ENCODE measurements around the gene TBC1D21.
"Not testable (repeated sequence)": the region's sequence is repeated elsewhere in the genome, so short reads cannot be mapped to it uniquely, and the experiment has no call there.

Gene TBC1D21

GRCh38 chr15:73930790-73931281 lies 57.5 kb downstream of the TBC1D21 start:
- Mint-ChIP-seq H3K27me3 (ENCODE audit: low read depth) (peaks cover 6% of the 10 kb centered on the region), H3K9me3 (no peaks in the 10 kb centered on the region), H3K27ac (no peak overlapping the region), H3K36me3 (ENCODE audit: low read depth) (no peaks in the 10 kb centered on the region), H3K4me3 (no peak overlapping the region), H3K4me1 (ENCODE audit: low read depth) (peaks cover 11% of the 10 kb centered on the region)

GRCh38 chr15:73931441-73931840 lies 58.1 kb downstream of the TBC1D21 start:
- peaks cover 4% of the 10 kb centered on the region for H3K27me3 Mint-ChIP-seq (ENCODE audit: low read depth)
- peaks cover 11% of the 10 kb centered on the region for H3K4me1 Mint-ChIP-seq (ENCODE audit: low read depth)
- no peaks in the 10 kb centered on the region for H3K9me3 Mint-ChIP-seq
- H3K36me3 Mint-ChIP-seq (ENCODE audit: low read depth) = no peaks in the 10 kb centered on the region
- no peak overlapping the region for H3K4me3 Mint-ChIP-seq
- no peak overlapping the region for H3K27ac Mint-ChIP-seq

DNA sequence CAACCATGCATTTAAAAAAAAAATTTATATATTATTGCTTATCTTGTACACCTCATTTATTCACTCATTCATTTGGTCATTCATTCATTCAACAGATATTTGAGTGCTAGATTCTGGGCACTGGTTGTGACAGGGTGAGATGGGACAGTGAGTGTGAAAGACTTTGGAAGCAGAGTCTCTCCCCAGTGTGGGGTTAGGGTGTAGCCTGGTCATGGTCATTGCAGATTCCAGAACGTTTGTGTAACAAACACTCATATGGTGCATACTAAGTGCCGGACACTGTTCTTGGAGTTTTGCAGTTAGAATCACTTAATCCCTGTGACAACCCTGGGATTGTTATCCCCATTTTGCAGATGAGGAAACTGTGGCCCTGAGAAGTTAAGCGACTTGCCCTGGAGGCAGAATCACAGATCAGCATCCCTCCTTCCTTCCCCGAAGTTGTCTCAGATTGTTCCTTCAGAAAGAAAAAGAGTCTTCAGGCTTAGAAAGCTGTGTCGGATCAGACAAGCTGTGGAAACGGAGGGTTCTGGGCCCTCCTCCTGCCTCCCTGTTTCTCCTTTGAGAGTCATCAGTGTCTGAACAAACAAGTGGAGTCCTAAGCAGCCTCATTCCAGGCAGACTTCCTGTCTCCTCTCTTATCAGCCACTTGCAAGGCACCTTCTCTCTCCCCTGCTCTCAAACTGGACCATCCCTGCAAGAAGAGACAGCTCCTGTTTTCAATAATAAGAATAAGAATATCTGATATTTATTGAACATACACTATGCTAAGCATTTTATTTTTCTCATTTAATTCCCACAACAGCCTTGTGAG lies 59.2 kb downstream of the TBC1D21 start:
- no peak overlapping the region for H3K27ac Mint-ChIP-seq
- H3K36me3 Mint-ChIP-seq (ENCODE audit: low read depth) = no peaks in the 10 kb centered on the region

DNA sequence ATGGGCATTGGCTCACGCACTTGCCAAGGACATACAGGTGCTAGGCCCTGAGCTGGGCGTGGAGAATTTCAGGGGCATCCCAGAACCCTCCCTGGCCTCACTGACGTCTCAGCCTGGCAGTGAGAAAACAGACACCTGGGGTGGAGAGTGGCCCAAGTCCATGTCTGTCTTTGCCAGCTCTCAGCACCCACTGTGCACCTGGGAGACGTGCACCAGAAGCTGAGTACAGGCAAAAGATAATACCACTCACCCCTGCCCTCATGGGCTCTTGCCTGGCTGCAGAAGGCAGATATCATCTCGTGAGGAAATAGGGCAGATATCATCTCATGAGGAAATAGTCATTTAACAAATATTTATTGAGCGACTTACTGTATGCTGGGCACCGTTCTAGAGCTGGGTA lies 60.9 kb downstream of the TBC1D21 start:
- Mint-ChIP-seq H3K36me3 (ENCODE audit: low read depth) (no peaks in the 10 kb centered on the region), H3K27ac (no peak overlapping the region), H3K9me3 (no peaks in the 10 kb centered on the region), H3K27me3 (ENCODE audit: low read depth) (no peaks in the 10 kb centered on the region), H3K4me1 (ENCODE audit: low read depth) (peaks cover 4% of the 10 kb centered on the region), H3K4me3 (no peak overlapping the region)

More for the DNA sequence above, 59.2 kb downstream of the TBC1D21 start:
- Mint-ChIP-seq H3K4me3 (no peak overlapping the region), H3K4me1 (ENCODE audit: low read depth) (peaks cover 11% of the 10 kb centered on the region), H3K9me3 (no peaks in the 10 kb centered on the region), H3K27me3 (ENCODE audit: low read depth) (peaks cover 4% of the 10 kb centered on the region)

DNA sequence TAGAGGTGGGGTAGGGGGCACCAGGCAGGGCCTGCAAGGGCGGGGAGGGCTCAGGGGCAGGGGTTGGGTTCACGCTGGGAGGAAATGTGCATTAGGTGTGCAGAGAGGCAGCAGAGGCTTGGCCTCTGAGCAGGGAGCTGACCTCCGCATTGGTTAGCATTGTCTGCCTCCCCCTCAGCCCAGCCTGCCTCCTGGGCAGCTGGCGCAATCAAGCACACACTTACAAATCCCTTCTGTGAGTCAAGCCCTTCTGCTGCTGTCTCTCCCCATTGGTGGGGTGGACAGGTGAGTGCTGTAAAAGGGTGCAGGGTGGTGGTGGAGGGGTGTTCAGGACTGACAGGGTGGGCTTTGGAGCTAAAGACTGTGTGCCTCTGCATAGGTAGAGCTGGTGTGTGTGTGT lies 62.2 kb downstream of the TBC1D21 start:
- Mint-ChIP-seq H3K9me3 (no peaks in the 10 kb centered on the region), H3K4me1 (ENCODE audit: low read depth) (peaks cover 2% of the 10 kb centered on the region), H3K27ac (no peak overlapping the region), H3K27me3 (ENCODE audit: low read depth) (no peaks in the 10 kb centered on the region), H3K36me3 (ENCODE audit: low read depth) (no peaks in the 10 kb centered on the region), H3K4me3 (no peak overlapping the region)

- H3K27me3 Mint-ChIP-seq (ENCODE audit: low read depth) = no peaks in the 10 kb centered on the region
- no peak overlapping the region for H3K27ac Mint-ChIP-seq
- H3K36me3 Mint-ChIP-seq (ENCODE audit: low read depth) = no peaks in the 10 kb centered on the region
- no peaks in the 10 kb centered on the region for H3K4me1 Mint-ChIP-seq (ENCODE audit: low read depth)
- no peaks in the 10 kb centered on the region for H3K9me3 Mint-ChIP-seq
- no peak overlapping the region for H3K4me3 Mint-ChIP-seq
Measured at GRCh38 chr15:73936181-73936580, 62.8 kb downstream of the TBC1D21 start.

DNA sequence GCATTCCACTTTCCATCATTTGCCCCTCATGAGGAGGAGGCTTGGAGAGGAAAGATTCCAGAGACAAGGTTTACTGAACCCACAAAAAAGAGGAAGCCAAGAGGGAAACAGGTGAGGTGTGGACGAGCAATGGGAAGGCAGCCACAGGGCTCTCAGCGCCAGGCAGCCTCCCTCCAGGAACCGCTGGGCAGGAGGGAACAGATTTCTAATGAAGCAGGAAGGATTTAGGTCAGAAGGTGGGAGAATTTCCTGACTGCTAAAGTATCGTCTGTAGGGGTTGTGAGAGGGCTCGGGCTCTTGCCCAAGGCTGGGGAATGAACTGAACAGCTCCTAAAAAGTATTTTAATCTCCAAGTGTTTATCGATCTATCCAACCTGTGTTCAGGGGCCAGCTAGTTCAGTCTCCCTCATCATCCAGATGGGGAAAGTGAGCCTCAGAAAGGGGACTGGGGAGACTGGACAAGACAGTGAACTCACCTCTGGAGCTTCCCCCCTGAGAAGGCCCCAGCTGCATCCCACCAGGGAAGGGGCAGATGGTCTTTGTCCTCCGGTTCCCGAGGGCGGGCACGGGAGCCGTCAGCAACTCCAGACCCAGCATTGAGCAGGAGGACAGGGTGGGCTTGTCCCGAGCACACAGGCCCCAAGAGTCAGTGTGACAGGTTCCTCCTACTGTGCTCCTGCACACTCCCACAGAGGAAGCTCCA lies 63.4 kb downstream of the TBC1D21 start:
- H3K27ac Mint-ChIP-seq = no peak overlapping the region

GRCh38 chr15:73937296-73937695 lies 63.9 kb downstream of the TBC1D21 start:
- no peaks in the 10 kb centered on the region for H3K36me3 Mint-ChIP-seq (ENCODE audit: low read depth)
- peaks cover 4% of the 10 kb centered on the region for H3K4me1 Mint-ChIP-seq (ENCODE audit: low read depth)
- H3K27ac Mint-ChIP-seq = no peak overlapping the region
- H3K27me3 Mint-ChIP-seq (ENCODE audit: low read depth) = no peaks in the 10 kb centered on the region
- H3K4me3 Mint-ChIP-seq = no peak overlapping the region
- no peaks in the 10 kb centered on the region for H3K9me3 Mint-ChIP-seq

More for the DNA sequence above, 63.4 kb downstream of the TBC1D21 start:
- Mint-ChIP-seq H3K36me3 (ENCODE audit: low read depth) (no peaks in the 10 kb centered on the region), H3K9me3 (no peaks in the 10 kb centered on the region), H3K27me3 (ENCODE audit: low read depth) (no peaks in the 10 kb centered on the region), H3K4me3 (no peak overlapping the region), H3K4me1 (ENCODE audit: low read depth) (peaks cover 1% of the 10 kb centered on the region)

DNA sequence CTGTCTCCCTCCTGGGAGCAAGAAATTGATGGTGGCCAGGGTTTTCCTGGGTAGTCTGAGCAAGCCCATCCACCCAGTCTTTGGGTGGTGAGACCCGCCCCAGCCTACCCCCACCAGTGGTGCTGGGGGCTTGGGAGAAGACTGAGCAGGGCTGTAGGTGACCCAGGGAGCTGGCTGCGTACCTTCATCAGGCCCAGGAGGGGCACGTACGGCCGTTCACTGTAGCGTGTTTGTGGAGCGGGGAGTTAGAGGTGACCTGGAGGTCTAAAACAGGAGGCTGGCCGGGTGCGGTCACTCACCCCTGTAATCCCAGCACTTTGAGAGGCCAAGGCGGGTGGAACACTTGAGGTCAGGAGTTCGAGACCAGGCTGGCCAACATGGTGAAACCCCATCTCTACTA lies 64.4 kb downstream of the TBC1D21 start:
- peaks cover 4% of the 10 kb centered on the region for H3K4me1 Mint-ChIP-seq (ENCODE audit: low read depth)
- H3K27me3 Mint-ChIP-seq (ENCODE audit: low read depth) = no peaks in the 10 kb centered on the region
- H3K4me3 Mint-ChIP-seq = no peak overlapping the region
- H3K27ac Mint-ChIP-seq = no peak overlapping the region
- H3K9me3 Mint-ChIP-seq = no peaks in the 10 kb centered on the region
- no peaks in the 10 kb centered on the region for H3K36me3 Mint-ChIP-seq (ENCODE audit: low read depth)

- H3K4me3 Mint-ChIP-seq; H3K4me1 Mint-ChIP-seq (ENCODE audit: low read depth); H3K27me3 Mint-ChIP-seq (ENCODE audit: low read depth); H3K9me3 Mint-ChIP-seq; H3K36me3 Mint-ChIP-seq (ENCODE audit: low read depth); H3K27ac Mint-ChIP-seq: not testable (repeated sequence)
Measured at GRCh38 chr15:73938516-73938915, 65.2 kb downstream of the TBC1D21 start.
